ENCODE data around the gene PARP14.
"Not testable (repeated sequence)": the region's sequence is repeated elsewhere in the genome, so short reads cannot be mapped to it uniquely, and the experiment has no call there.

PARP14 gene

GRCh38 chr3:122727294-122727693 is 46.7 kb downstream of the PARP14 start:
- no peak for DNase-seq

GRCh38 chr3:122727766-122728165 is 47.1 kb downstream of the PARP14 start:
- no peak for DNase-seq

GRCh38 chr3:122728186-122728585 is 47.5 kb downstream of the PARP14 start:
- no peak for DNase-seq

DNA sequence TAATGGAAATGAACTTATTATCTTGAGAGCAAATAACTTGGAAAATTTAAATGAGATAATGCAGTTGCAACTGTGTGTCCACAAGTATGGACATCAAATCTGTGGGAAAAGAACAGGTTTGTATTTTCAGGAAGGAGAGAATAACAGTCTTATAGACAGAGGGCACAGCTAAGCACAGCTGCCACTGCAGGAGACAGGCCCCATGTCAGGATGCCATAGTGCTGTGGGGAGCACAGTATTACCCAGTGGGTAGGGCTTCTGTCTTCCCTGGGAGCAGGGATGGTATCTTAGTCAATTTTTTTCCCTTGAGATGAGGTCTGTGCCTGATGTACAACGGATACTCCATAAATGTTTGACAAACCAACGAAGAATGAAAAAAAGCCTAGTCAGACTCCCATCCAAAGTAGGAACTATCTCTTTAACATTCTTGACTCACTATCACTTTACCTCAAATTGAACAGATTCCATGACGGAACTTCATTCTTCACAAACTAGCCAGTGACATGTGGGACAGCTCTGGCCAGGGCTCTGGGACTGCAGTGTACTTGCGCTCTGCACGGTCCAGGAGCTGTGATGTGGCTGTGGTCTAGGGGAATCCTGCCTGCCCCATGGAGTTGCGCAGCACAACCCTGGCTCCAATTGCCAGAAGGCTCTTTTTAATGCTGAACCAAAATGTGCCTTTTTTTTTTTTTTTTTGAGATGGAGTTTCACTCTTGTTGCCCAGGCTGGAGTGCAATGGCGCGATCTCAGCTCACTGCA is 48.3 kb downstream of the PARP14 start:
- no peak for DNase-seq

DNA sequence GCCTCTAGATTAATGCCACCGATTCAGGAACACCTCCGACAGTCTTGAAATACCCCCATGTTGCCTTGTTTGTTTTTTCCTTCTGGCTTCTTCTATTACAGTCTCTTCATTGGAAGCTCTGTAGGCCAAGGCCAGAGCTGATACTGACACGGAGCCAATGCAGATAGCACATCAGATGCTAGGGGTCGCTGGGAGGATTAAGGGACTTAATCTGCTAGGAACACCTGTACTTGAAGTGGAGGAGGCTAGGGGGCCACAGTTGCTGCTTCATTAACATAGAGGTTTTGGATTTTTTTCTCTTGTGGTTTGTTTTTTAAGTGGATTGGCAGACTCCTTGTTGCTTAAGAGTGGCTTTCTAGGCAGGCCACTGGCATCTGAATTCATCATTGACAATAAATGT is 49.6 kb downstream of the PARP14 start:
- no peak for DNase-seq

DNA sequence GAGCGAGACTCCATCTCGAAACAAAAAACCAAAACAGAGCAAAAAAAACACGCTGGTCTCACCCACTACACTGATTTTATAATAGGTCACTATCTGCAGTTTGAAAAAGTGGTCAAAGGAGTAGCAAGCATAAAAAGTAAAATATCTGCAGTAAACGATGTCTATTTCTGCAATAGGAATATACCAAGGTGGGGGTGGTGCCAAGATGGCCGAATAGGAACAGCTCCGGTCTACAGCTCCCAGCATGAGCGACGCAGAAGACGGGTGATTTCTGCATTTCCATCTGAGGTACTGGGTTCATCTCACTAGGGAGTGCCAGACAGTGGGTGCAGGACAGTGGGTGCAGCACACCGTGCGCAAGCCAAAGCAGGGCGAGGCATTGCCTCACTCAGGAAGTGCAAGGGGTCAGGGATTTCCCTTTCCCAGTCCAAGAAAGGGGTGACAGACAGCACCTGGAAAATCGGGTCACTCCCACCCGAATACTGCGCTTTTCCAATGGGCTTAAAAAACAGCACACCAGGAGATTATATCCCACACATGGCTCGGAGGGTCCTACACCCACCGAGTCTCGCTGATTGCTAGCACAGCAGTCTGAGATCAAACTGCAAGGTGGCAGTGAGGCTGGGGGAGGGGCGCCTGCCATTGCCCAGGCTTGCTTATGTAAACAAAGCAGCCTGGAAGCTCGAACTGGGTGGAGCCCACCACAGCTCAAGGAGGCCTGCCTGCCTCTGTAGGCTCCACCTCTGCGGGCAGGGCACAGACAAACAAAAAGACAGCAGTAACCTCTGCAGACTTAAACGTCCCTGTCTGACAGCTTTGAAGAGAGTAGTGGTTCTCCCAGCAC is 52.3 kb downstream of the PARP14 start:
- not testable (repeated sequence) for DNase-seq

GRCh38 chr3:122739172-122739571 is 58.5 kb downstream of the PARP14 start:
- no peak for DNase-seq

DNA sequence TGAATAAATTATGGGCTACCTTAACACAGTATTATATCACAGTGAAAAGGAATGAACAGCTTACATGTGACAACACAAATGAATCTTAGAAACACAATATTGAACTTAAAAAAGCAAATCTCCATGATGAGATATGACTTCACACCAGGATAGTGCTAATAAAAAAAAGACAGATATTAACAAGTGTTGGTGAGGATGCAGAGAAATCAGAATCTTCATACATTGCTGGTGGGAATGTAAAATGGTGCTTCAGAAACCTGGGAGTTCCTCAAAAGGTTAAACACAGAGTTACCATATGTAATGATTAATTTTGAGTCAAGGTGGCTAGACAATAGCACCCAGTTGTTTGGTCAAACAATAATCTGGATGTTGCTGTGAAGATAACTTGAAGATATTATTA is 61.6 kb downstream of the PARP14 start:
- no peak for DNase-seq

DNA sequence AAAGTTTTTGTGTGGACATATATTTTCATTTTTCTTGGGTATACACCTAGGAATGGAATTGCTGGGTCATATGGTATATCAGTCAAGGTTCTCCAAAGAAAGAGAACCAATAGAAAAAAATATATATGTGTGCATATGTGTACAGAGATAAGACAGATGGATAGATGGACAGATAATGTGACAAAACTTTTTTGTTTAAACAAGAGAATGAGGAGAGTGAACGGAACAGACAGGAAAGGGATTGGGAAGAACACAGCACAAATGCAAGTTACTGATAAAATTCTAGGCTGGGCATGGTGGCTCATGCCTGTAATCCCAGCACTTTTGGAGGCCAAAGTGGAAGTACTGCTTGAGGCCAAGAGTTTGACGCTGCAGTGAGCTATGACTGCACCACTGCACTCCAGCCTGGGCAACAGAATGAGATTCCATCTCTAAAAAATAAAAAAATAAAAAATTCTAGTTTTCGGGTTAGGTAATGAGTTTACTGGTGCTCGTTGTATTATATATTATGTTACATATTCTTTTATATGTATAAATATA is 63.0 kb downstream of the PARP14 start:
- DNase-seq, result no peak

DNA sequence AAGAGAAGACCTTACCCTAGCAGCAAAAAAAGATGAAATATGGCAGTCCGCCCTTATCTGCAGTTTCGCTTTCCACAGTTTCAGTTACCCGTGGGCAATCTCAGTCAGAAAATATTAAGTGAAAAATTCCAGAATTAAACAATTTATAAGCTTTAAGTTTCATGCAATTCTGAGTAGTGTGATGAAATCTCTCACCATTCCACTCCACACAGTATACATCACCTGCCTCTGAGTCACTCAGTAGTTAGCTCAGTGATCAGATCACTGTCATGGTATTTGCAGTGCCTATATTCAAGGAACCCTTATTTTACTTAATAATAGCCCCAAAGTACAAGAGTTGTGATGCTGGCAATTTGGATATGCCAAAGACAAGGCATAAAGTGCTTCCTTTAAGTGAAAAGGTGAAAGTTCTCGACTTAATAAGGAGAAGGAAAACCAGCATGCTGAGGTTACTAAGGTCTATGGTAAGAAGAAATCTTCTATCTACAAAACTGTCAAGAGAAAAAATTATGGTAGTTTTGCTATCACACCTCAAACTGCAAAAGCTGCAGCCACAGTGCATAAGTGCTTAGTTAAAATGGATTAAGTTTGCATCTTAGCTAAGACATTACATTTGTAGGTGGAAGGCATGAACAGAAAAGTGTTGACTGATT is 64.9 kb downstream of the PARP14 start:
- DNase-seq, result no peak

- DNase-seq, result not testable (repeated sequence)
These were observed 66.7 kb downstream of the PARP14 start for GRCh38 chr3:122747295-122747694.

GRCh38 chr3:122748347-122748746 is 67.7 kb downstream of the PARP14 start:
- DNase-seq, result no peak

GRCh38 chr3:122754929-122755328 is 74.3 kb downstream of the PARP14 start:
- DNase-seq, result no peak

DNA sequence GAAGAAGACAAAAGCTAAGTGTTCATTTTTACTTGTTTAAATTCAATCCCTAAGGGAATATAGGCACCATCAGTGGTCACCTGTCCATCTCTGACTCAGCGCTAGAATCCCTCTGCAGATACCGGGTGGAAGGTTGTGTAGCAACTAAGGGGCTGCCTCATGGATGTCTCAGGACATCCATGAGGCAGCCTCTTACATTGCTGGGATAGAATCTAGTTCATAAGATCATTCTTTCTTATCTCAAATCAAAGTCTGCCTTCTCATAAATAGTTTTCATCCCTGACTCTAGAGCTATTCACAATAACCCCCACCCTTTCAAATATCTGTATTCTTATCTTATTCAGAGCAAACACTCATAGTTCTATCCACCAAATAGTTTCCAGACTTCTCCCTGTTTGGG is 74.9 kb downstream of the PARP14 start:
- DNase-seq, result no peak

DNA sequence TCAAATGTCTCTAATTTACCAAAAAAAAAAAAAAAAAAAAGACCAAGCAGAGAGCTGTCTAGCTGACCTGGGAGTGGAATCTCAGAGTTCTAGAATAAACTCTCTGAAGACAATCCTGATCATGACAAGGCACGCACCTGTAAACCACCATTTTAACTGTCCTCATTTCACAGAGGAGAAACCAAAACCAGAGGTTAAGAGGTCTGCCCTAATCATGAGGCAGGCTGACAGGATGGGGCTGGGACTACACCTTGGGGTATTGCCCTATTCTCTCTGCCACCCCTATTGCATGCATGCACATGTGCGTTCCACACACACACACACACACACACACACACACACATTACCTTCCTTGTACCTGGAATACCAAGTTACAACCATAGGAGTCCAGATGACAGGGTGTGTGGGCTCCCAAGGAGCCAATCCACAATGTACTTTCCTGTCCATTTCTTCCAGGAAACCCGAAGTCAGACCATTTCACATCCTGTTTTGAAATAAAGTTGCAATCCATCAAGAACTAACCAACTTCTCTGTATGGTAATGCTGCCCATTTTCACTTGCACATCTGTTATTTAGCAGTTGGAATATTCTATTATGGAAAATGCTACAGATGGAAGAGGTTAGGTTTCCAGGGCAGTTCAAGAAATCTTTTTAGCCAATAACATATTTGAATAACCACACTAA is 78.4 kb downstream of the PARP14 start:
- DNase-seq, result no peak

GRCh38 chr3:122760453-122761271 is 80.0 kb downstream of the PARP14 start:
- DNase-seq, result no peak

DNA sequence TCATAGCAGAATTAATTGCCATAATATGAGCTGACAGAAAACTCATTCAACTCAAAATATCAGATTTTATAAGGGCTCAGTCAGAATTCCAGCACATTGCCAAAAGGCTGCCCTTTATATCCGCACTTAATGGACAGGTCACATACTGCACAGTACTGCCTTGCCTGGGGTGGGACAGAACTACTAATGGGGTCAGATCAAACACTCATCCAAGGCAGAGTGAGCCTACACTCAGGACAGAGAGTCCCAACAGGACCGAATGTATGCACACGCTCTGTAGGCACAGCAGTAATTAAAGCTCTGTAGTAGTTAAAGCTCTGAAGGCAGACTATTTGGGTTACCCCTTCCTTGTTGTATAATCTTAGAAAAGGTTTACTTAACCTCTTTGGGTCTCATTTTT is 85.8 kb downstream of the PARP14 start:
- DNase-seq, result no peak

- no peak for DNase-seq
These were observed 87.1 kb downstream of the PARP14 start for GRCh38 chr3:122767540-122768372.

DNA sequence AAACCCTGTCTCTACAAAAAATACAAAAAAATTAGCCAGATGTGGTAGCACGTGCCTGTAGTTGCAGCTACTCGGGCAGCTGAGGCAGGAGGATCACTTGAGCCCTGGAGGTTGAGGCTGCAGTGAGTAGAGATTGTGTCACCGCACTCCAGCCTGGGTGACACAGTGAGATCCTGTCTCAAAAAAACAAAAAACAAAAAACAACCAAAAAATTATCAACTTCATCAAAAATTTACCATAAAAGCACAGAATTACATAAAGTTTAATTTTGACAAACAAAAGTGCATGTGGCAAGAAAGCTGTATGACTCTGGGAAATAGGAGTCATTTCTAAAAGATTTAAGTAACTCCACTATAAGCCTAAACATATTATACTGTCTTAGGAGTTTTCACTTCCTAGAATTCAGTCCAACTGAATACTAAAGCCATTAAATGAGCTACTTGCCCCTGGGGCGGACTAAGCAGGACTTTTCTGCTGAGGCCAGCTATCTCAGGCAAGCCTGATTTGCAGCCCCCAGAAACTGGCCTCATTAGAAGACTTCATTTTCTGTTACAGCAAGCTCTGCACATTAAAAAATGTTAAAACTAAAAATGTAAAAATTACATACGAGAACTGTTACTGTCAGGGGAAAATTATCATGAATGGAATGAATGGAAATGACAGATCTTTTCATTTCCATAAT is 90.0 kb downstream of the PARP14 start:
- DNase-seq, result no peak

DNA sequence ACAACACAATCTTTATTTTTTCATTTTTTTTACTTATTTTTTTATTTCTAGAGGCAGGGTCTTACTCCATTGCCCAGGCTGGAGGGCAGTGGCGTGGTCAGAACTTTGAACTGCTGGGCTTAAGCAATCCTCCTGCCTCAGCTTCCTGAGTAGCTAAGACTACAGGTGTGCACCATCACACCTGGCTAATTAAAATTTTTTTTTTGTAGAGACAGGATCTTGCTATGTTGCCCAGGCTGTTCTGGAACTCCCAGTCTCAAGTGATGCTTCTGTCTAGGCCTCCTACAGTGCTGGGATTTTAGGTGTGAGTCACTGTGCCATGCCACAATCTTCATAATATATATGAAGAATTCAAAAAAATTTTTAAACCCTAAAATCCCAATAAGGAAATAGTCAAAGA is 92.2 kb downstream of the PARP14 start:
- DNase-seq, result no peak

Measured in NCI-H1436 treated with DMSO at 0.1 percent for 48 hours (cell line).